T-helper 1 cell treated with Interleukin-12 subunit alpha and Interleukin-12 subunit beta and Interleukin-4 antibody, amounts not matched to agents 30 ng/mL and 1 ng/mL, for 36 hours (primary cell): ENCODE measurements around the gene PAPLN. TPM values are rescaled to one million over a fixed set of nuclear protein-coding genes. Genes with fewer than 3 reads are reported as not detected.

ENCODE experiments used
- intact Hi-C: fragments of 100-400 bp; cut with micrococcal nuclease; formaldehyde crosslinking; loops from one replicate; pipeline ENCODE4 v1.15.1; 2024
- total RNA-seq: library from RNA; stranded (reverse); gene quantifications from 2 replicates; pipeline ENCODE4 v1.2.3, GENCODE V29; 2022

PAPLN gene
- total RNA-seq, 1 donor from 2014 or later, result 0.71 TPM

GRCh38 chr14:73231981-73232851, 5.1 kb upstream of the PAPLN start:
- intact Hi-C loops, result loop anchor here (5.0 kb wide), 1 partner anchor 240 kb away; no protein-coding TSS in a partner anchor

GRCh38 chr14:73232984-73233383, 4.3 kb upstream of the PAPLN start:
- intact Hi-C loops, result loop anchor here (5.0 kb wide), 1 partner anchor 239 kb away; no protein-coding TSS in a partner anchor

DNA sequence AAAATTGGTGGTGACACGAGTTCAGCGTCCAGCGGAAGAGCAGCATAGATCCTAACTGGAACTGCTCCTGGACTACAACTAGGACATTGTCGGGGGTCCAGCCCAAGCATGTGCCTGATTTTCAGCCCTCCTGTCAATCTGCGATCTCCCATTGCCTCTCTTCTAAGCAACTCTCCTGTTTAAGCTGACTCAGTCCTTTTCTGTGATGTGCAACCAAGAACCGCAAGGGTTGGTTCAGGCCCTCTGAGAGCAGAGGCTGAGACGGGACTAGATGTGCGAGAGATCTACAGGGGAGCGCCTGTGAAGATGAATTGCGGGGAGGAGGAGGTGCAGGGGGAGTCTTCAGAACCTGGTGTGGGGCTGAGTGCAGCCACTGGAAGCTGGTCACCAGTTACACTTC, 3.7 kb upstream of the PAPLN start:
- intact Hi-C loops, result loop anchor here (5.0 kb wide), 1 partner anchor 239 kb away; no protein-coding TSS in a partner anchor

- intact Hi-C loops, result loop anchor here (5.0 kb wide), 1 partner anchor 238 kb away; no protein-coding TSS in a partner anchor
Observed at GRCh38 chr14:73234029-73234428, 3.3 kb upstream of the PAPLN start.

- intact Hi-C loops, result loop anchor here (5.0 kb wide), 1 partner anchor 238 kb away; no protein-coding TSS in a partner anchor
Observed at GRCh38 chr14:73234586-73235394, 2.5 kb upstream of the PAPLN start.

GRCh38 chr14:73235531-73236155, 1.7 kb upstream of the PAPLN start:
- intact Hi-C loops, result no loop called here

- intact Hi-C loops, result no loop called here
Observed at GRCh38 chr14:73236157-73236556, 1.1 kb upstream of the PAPLN start.

GRCh38 chr14:73236752-73237218, 521 bp upstream of the PAPLN start:
- intact Hi-C loops, result no loop called here

GRCh38 chr14:73237786-73238423, 599 bp downstream of the PAPLN start:
- intact Hi-C loops, result no loop called here

DNA sequence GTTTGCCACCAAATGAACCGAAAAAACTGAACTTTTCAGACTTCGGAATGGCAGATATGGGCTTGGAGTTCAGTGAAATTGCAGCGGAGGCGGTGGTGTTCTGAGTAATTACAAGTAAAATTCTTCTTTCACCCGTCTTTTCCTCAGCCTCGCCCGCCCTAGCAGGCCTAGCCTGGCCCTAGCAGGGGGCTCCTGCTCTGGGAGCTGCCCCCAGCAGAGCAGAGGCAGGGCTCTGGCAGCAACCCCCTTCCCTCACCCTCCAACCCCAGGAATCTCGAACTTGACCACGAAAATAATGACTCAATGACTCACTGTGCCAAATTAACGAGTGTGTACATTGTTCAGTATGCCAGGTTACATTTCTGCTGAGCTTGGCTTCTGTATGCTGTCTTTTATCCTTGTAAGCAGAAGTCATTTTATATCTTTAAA, 1.1 kb downstream of the PAPLN start:
- intact Hi-C loops, result no loop called here

DNA sequence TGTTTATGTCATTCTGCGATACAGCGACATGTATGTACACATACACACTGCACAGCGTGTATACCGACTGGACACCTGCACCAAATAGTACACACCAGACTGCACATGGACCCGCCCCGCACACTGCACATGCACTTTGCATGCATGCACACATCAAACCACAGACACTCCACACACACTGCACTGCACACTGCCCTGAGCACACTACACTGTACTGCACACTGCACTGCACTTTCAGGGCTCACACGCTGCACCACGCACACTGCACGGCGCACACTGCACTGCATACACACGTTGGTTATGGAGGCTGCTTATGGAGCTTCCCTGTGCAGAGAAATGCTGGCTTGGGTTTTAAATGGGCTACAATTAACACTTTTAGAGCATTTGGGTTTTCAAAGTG, 1.6 kb downstream of the PAPLN start:
- intact Hi-C loops, result no loop called here

DNA sequence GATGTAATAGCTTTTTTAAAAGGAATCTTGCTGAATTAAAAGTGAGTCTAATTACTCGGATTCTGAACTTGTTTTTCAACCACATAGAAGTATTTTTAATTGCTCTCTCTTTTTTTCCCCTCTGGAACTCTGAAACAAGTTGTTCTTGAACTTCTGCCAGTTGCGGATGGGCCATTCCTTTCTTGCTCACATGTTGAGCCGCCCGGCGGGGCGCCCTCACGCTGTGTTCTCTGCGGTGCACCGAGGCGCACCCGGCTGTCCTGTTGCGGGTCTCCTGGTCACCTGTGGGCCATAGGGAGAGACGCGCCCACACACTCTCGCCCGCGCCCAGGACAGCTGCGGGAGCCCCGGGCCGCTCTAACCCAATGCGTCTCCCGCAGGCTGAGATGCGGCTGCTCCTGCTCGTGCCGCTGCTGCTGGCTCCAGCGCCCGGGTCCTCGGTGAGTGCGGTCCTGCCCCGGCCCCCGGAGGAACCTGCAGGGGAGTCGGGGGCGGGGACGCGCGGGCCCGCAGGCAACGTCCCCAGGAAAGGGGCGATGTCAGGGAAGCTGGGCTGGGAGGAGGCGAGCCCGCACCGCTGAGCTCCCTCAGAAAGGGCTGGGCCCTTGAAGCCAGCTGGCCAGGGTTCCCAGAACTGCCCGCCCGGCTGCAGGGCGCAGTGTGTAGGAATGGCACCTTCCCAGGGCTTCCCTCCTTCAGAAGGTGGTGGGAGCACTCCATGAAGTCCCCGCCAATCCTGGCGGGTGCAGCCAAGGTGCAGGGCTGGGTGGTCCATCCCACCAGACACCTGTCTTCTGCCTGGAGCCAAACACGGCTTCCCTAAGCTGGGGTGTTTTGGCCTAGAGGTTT, 2.3 kb downstream of the PAPLN start:
- intact Hi-C loops, result no loop called here

GRCh38 chr14:73240816-73241480, 3.6 kb downstream of the PAPLN start:
- intact Hi-C loops, result no loop called here

DNA sequence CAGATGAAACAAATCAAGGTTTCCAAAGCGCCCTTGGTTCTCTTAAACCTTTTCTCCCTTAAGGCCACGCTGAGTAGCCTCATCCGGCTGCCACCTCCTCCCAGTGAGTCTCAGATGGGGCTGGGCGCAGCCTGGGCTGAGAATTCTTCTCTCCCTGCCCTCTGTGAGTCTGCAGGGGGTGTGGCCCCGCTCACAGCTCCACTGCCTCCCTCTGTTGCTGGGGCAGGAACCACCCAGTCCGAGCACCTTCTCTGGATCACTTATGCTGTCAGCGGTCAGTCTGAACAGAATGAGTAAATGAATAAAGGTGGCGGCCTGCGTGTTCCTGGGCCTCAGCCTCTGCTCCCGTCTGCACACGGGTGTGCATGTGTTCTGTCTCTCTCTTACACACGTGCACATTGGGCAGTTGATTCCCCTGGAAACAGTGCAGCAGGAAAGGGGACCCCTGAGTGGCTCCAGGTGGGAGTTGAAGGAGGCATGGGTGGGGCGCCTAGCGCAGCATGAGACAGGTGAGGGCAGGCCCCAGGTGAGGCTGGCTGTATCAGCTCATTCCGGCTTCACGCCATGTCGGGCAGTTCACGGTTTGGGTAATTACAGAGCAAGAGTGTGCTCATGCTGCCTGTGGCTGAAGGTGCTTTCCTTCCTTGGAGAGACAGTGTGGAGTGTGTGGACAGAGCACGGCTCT, 4.3 kb downstream of the PAPLN start:
- intact Hi-C loops, result no loop called here

- intact Hi-C loops, result no loop called here
Observed at GRCh38 chr14:73242357-73242901, 5.1 kb downstream of the PAPLN start.

- intact Hi-C loops, result no loop called here
Observed at GRCh38 chr14:73243341-73243740, 6.0 kb downstream of the PAPLN start.

DNA sequence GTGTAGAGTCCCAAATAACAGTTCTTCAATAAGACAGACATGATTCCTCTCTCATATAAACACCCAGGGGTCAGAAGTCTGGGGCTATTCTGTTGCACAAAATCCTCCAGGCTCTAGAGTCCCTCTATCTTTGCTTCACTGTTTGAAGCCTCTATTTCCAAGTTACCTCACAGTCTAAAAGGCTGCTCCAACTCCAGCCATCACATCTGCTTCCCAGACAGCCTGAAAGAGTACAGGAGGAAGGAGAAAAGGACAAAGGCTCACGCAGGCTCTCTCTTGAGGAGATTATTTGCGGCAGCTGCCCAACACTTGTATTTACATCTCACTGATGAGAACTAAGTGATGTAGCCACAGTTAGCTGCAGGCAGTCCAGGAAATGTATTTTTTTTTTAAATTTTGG, 6.4 kb downstream of the PAPLN start:
- intact Hi-C loops, result no loop called here

- intact Hi-C loops, result loop anchor here (5.0 kb wide), 1 partner anchor 213 kb away; the partner anchor contains the start of gene NUMB
Observed at GRCh38 chr14:73244541-73245290, 7.4 kb downstream of the PAPLN start.
